ENCODE measurements around the gene HECA.

HECA gene

DNA sequence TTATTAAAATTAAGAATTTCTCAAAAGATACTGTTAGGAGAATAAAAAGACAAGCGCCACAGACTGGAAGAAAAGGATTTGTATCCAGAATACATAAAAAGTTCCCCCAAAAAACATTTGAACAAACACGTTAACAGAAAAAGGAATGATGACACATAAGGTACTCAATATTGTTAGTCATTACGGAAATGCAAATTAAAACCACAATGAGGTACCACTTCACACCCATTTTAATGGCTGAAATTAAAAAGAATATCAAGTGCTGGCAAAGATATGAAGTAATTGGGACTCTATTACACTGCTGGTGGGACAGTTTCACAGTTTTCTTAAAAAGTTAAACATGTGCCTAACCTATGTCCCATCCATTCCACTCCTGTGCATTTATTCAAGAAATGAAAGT lies 51.4 kb downstream of the HECA start:
- DNase-seq (ENCODE audit: low spot score), result no peak
- no peak overlapping the region for H2AFZ ChIP-seq (ENCODE audit: low read length)
- no peaks in the 10 kb centered on the region for H3K27me3 ChIP-seq (ENCODE audit: control insufficient read depth in 3 of 3, insufficient read depth in 3 of 3, low read depth in 1 of 3, low read length in 3 of 3)
- no CpG with 5 or more reads among the region's 3 CpGs for WGBS, 2 donors (ENCODE audit: extremely low coverage in 2 of 2, insufficient read length in 2 of 2, insufficient replicate concordance in 1 of 2)
- H3K27ac ChIP-seq (replicated peaks; ENCODE audit: low read length), result no peak overlapping the region
- no peaks in the 10 kb centered on the region for H3K4me1 ChIP-seq (ENCODE audit: control insufficient read depth in 2 of 2, insufficient read depth in 1 of 2, low read depth in 1 of 2, low read length in 2 of 2)
- H3K23ac ChIP-seq (ENCODE audit: low read depth, low read length, poor library complexity), result no peak overlapping the region
- no peak overlapping the region for H3K4me3 ChIP-seq (ENCODE audit: low read length in 2 of 2)
- no peak overlapping the region for H2BK120ac ChIP-seq (ENCODE audit: low read depth, low read length)
- H3K4ac ChIP-seq (ENCODE audit: low read length), result no peak overlapping the region
- no peak overlapping the region for H2AK5ac ChIP-seq (ENCODE audit: low read depth, low read length)
- H3K18ac ChIP-seq (ENCODE audit: low read length), result no peak overlapping the region
- H3K36me3 ChIP-seq (replicated peaks in 1 of 2; ENCODE audit: control insufficient read depth in 2 of 2, insufficient read depth in 2 of 2, low read length in 2 of 2), result no peaks in the 10 kb centered on the region
- no peak overlapping the region for H4K91ac ChIP-seq (ENCODE audit: low read depth, low read length, poor library complexity)
- no peak overlapping the region for H2BK12ac ChIP-seq (ENCODE audit: low read length)
- H2BK5ac ChIP-seq (ENCODE audit: low read length), result no peak overlapping the region
- H3K9me3 ChIP-seq (replicated peaks in 1 of 2; ENCODE audit: control insufficient read depth in 2 of 2, insufficient read depth in 1 of 2, low read depth in 1 of 2, low read length in 2 of 2), result no peaks in the 10 kb centered on the region
- no peak overlapping the region for H2BK15ac ChIP-seq (ENCODE audit: low read length)
- H3K4me2 ChIP-seq (ENCODE audit: insufficient read depth, low read length, poor library complexity, severe bottlenecking), result no peak overlapping the region
- H4K8ac ChIP-seq (ENCODE audit: low read depth, low read length), result no peak overlapping the region
- no peak overlapping the region for H3K14ac ChIP-seq (ENCODE audit: low read length)
- H3K79me1 ChIP-seq (ENCODE audit: low read depth, low read length), result no peaks in the 10 kb centered on the region
- H3K9ac ChIP-seq (ENCODE audit: low read depth, low read length, poor library complexity), result no peak overlapping the region

DNA sequence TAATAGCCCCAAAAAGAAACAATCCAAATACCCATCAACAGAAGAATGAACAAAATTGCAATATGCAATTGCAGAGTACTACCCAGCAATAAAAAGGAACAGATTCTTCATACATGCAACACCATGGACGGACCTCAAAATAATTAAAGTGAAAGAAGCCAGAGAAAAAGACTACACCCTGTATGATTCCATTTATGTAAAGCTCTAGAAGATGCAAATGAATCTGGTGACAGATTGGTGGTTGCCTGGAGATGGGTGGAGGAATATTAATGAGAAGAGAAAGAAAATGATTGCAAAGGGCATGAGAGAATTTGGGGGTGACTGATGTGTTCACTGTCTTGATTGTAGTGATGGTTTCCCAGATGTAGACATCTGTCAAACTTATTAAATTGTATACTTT lies 51.8 kb downstream of the HECA start:
- H3K27ac ChIP-seq (replicated peaks; ENCODE audit: low read length), result no peak overlapping the region
- H2BK15ac ChIP-seq (ENCODE audit: low read length), result no peak overlapping the region
- no peak overlapping the region for H3K14ac ChIP-seq (ENCODE audit: low read length)
- no CpG with 5 or more reads among the region's 1 CpG for WGBS, 2 donors (ENCODE audit: extremely low coverage in 2 of 2, insufficient read length in 2 of 2, insufficient replicate concordance in 1 of 2)
- no peaks in the 10 kb centered on the region for H3K79me1 ChIP-seq (ENCODE audit: low read depth, low read length)
- no peak overlapping the region for H4K91ac ChIP-seq (ENCODE audit: low read depth, low read length, poor library complexity)
- H3K4me3 ChIP-seq (ENCODE audit: low read length in 2 of 2), result no peak overlapping the region
- DNase-seq (ENCODE audit: low spot score), result no peak
- H2AK5ac ChIP-seq (ENCODE audit: low read depth, low read length), result no peak overlapping the region
- H4K8ac ChIP-seq (ENCODE audit: low read depth, low read length), result no peak overlapping the region
- H2BK120ac ChIP-seq (ENCODE audit: low read depth, low read length), result no peak overlapping the region
- H3K27me3 ChIP-seq (ENCODE audit: control insufficient read depth in 3 of 3, insufficient read depth in 3 of 3, low read depth in 1 of 3, low read length in 3 of 3), result no peaks in the 10 kb centered on the region
- no peak overlapping the region for H3K18ac ChIP-seq (ENCODE audit: low read length)
- H3K9me3 ChIP-seq (replicated peaks in 1 of 2; ENCODE audit: control insufficient read depth in 2 of 2, insufficient read depth in 1 of 2, low read depth in 1 of 2, low read length in 2 of 2), result no peaks in the 10 kb centered on the region
- H3K4me1 ChIP-seq (ENCODE audit: control insufficient read depth in 2 of 2, insufficient read depth in 1 of 2, low read depth in 1 of 2, low read length in 2 of 2), result no peaks in the 10 kb centered on the region
- no peak overlapping the region for H3K9ac ChIP-seq (ENCODE audit: low read depth, low read length, poor library complexity)
- no peak overlapping the region for H3K4ac ChIP-seq (ENCODE audit: low read length)
- no peak overlapping the region for H2BK5ac ChIP-seq (ENCODE audit: low read length)
- no peak overlapping the region for H3K4me2 ChIP-seq (ENCODE audit: insufficient read depth, low read length, poor library complexity, severe bottlenecking)
- H2AFZ ChIP-seq (ENCODE audit: low read length), result no peak overlapping the region
- H2BK12ac ChIP-seq (ENCODE audit: low read length), result no peak overlapping the region
- H3K36me3 ChIP-seq (replicated peaks in 1 of 2; ENCODE audit: control insufficient read depth in 2 of 2, insufficient read depth in 2 of 2, low read length in 2 of 2), result no peaks in the 10 kb centered on the region
- no peak overlapping the region for H3K23ac ChIP-seq (ENCODE audit: low read depth, low read length, poor library complexity)

- H3K79me1 ChIP-seq (ENCODE audit: low read depth, low read length), result no peaks in the 10 kb centered on the region
- no peak overlapping the region for H2BK5ac ChIP-seq (ENCODE audit: low read length)
- H4K8ac ChIP-seq (ENCODE audit: low read depth, low read length), result no peak overlapping the region
- WGBS, 2 donors (ENCODE audit: extremely low coverage in 2 of 2, insufficient read length in 2 of 2, insufficient replicate concordance in 1 of 2), result no CpG with 5 or more reads among the region's 4 CpGs
- no peaks in the 10 kb centered on the region for H3K4me1 ChIP-seq (ENCODE audit: control insufficient read depth in 2 of 2, insufficient read depth in 1 of 2, low read depth in 1 of 2, low read length in 2 of 2)
- H3K36me3 ChIP-seq (replicated peaks in 1 of 2; ENCODE audit: control insufficient read depth in 2 of 2, insufficient read depth in 2 of 2, low read length in 2 of 2), result no peaks in the 10 kb centered on the region
- H3K27ac ChIP-seq (replicated peaks; ENCODE audit: low read length), result no peak overlapping the region
- no peak overlapping the region for H3K14ac ChIP-seq (ENCODE audit: low read length)
- no peak overlapping the region for H3K9ac ChIP-seq (ENCODE audit: low read depth, low read length, poor library complexity)
- no peak for DNase-seq (ENCODE audit: low spot score)
- no peak overlapping the region for H2AFZ ChIP-seq (ENCODE audit: low read length)
- H2BK12ac ChIP-seq (ENCODE audit: low read length), result no peak overlapping the region
- no peaks in the 10 kb centered on the region for H3K9me3 ChIP-seq (replicated peaks in 1 of 2; ENCODE audit: control insufficient read depth in 2 of 2, insufficient read depth in 1 of 2, low read depth in 1 of 2, low read length in 2 of 2)
- no peak overlapping the region for H3K4me3 ChIP-seq (ENCODE audit: low read length in 2 of 2)
- no peak overlapping the region for H4K91ac ChIP-seq (ENCODE audit: low read depth, low read length, poor library complexity)
- H3K23ac ChIP-seq (ENCODE audit: low read depth, low read length, poor library complexity), result no peak overlapping the region
- H3K18ac ChIP-seq (ENCODE audit: low read length), result no peak overlapping the region
- H3K4ac ChIP-seq (ENCODE audit: low read length), result no peak overlapping the region
- H3K27me3 ChIP-seq (ENCODE audit: control insufficient read depth in 3 of 3, insufficient read depth in 3 of 3, low read depth in 1 of 3, low read length in 3 of 3), result no peaks in the 10 kb centered on the region
- no peak overlapping the region for H2BK120ac ChIP-seq (ENCODE audit: low read depth, low read length)
- H2BK15ac ChIP-seq (ENCODE audit: low read length), result no peak overlapping the region
- no peak overlapping the region for H3K4me2 ChIP-seq (ENCODE audit: insufficient read depth, low read length, poor library complexity, severe bottlenecking)
- no peak overlapping the region for H2AK5ac ChIP-seq (ENCODE audit: low read depth, low read length)
These were observed 52.6 kb downstream of the HECA start for GRCh38 chr6:139187489-139187888.

- H3K27ac ChIP-seq (replicated peaks; ENCODE audit: low read length), result no peak overlapping the region
- no peak overlapping the region for H3K4ac ChIP-seq (ENCODE audit: low read length)
- H2AK5ac ChIP-seq (ENCODE audit: low read depth, low read length), result no peak overlapping the region
- no peak overlapping the region for H2BK5ac ChIP-seq (ENCODE audit: low read length)
- H2BK12ac ChIP-seq (ENCODE audit: low read length), result no peak overlapping the region
- H4K91ac ChIP-seq (ENCODE audit: low read depth, low read length, poor library complexity), result no peak overlapping the region
- H3K79me1 ChIP-seq (ENCODE audit: low read depth, low read length), result no peaks in the 10 kb centered on the region
- no peaks in the 10 kb centered on the region for H3K9me3 ChIP-seq (replicated peaks in 1 of 2; ENCODE audit: control insufficient read depth in 2 of 2, insufficient read depth in 1 of 2, low read depth in 1 of 2, low read length in 2 of 2)
- H3K9ac ChIP-seq (ENCODE audit: low read depth, low read length, poor library complexity), result no peak overlapping the region
- H3K23ac ChIP-seq (ENCODE audit: low read depth, low read length, poor library complexity), result no peak overlapping the region
- no peak overlapping the region for H3K18ac ChIP-seq (ENCODE audit: low read length)
- no CpG with 5 or more reads among the region's 3 CpGs for WGBS, 2 donors (ENCODE audit: extremely low coverage in 2 of 2, insufficient read length in 2 of 2, insufficient replicate concordance in 1 of 2)
- no peak overlapping the region for H3K4me2 ChIP-seq (ENCODE audit: insufficient read depth, low read length, poor library complexity, severe bottlenecking)
- no peak overlapping the region for H4K8ac ChIP-seq (ENCODE audit: low read depth, low read length)
- H3K27me3 ChIP-seq (ENCODE audit: control insufficient read depth in 3 of 3, insufficient read depth in 3 of 3, low read depth in 1 of 3, low read length in 3 of 3), result no peaks in the 10 kb centered on the region
- H3K4me3 ChIP-seq (ENCODE audit: low read length in 2 of 2), result no peak overlapping the region
- no peak overlapping the region for H2BK15ac ChIP-seq (ENCODE audit: low read length)
- no peak overlapping the region for H2BK120ac ChIP-seq (ENCODE audit: low read depth, low read length)
- H3K14ac ChIP-seq (ENCODE audit: low read length), result no peak overlapping the region
- DNase-seq (ENCODE audit: low spot score), result no peak
- no peaks in the 10 kb centered on the region for H3K36me3 ChIP-seq (replicated peaks in 1 of 2; ENCODE audit: control insufficient read depth in 2 of 2, insufficient read depth in 2 of 2, low read length in 2 of 2)
- no peak overlapping the region for H2AFZ ChIP-seq (ENCODE audit: low read length)
- no peaks in the 10 kb centered on the region for H3K4me1 ChIP-seq (ENCODE audit: control insufficient read depth in 2 of 2, insufficient read depth in 1 of 2, low read depth in 1 of 2, low read length in 2 of 2)
These were observed 54.8 kb downstream of the HECA start for GRCh38 chr6:139189665-139190064.

Measured in neuronal stem cell (in vitro differentiated cells).